Measurements from ENCODE around the gene NEFH. TPM values are rescaled to one million over a fixed set of nuclear protein-coding genes. Genes with fewer than 3 reads are reported as not detected.

The NEFH gene
- total RNA-seq, 1 donor from 2014 or later = 5.2 TPM

GRCh38 chr22:29510542-29510941, 30.5 kb downstream of the NEFH start:
- DNase-seq (ENCODE audit: low read depth) = no peak
- Histone ChIP-seq H3K4me3 (ENCODE audit: low read depth, low read length) (no peak overlapping the region), H3K27me3 (ENCODE audit: control insufficient read depth, insufficient read depth, low read length) (no peaks in the 10 kb centered on the region), H3K36me3 (ENCODE audit: control insufficient read depth, insufficient read depth, low read length) (peaks cover 3% of the 10 kb centered on the region)
- no peak for TF ChIP-seq CTCF (IDR thresholded peaks at IDR 0.05; ENCODE audit: insufficient read depth, low read length, poor library complexity, severe bottlenecking)

- no peak for DNase-seq (ENCODE audit: low read depth)
- Histone ChIP-seq H3K4me3 (ENCODE audit: low read depth, low read length) (no peak overlapping the region), H3K27me3 (ENCODE audit: control insufficient read depth, insufficient read depth, low read length) (no peaks in the 10 kb centered on the region), H3K36me3 (ENCODE audit: control insufficient read depth, insufficient read depth, low read length) (peaks cover 3% of the 10 kb centered on the region)
- TF ChIP-seq CTCF (IDR thresholded peaks at IDR 0.05; ENCODE audit: insufficient read depth, low read length, poor library complexity, severe bottlenecking) = no peak
Measured at GRCh38 chr22:29511126-29511862, 31.3 kb downstream of the NEFH start.

DNA sequence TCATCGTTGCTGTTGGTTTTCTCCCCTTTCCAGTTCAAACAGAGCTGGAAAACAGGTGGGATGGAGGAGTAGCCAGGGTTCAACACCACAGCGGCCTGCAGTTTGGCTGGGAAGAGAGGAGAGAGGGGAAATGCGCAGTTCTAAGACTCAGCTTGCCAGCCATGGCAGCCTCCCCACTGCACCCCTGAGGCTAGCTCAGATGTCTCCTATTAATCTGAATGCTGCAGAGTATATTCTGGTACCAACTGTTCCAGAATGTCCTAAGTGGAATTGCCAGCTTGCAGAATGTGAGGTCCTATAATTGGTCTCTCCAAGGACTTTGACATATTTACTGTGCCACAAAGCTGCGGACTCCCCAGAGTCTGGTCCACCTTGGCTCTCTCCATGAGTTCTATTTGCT, 32.0 kb downstream of the NEFH start:
- Histone ChIP-seq H3K36me3 (ENCODE audit: control insufficient read depth, insufficient read depth, low read length) (peaks cover 6% of the 10 kb centered on the region), H3K4me3 (ENCODE audit: low read depth, low read length) (no peak overlapping the region), H3K27me3 (ENCODE audit: control insufficient read depth, insufficient read depth, low read length) (no peaks in the 10 kb centered on the region)
- no peak for DNase-seq (ENCODE audit: low read depth)
- TF ChIP-seq CTCF (IDR thresholded peaks at IDR 0.05; ENCODE audit: insufficient read depth, low read length, poor library complexity, severe bottlenecking) = no peak

DNA sequence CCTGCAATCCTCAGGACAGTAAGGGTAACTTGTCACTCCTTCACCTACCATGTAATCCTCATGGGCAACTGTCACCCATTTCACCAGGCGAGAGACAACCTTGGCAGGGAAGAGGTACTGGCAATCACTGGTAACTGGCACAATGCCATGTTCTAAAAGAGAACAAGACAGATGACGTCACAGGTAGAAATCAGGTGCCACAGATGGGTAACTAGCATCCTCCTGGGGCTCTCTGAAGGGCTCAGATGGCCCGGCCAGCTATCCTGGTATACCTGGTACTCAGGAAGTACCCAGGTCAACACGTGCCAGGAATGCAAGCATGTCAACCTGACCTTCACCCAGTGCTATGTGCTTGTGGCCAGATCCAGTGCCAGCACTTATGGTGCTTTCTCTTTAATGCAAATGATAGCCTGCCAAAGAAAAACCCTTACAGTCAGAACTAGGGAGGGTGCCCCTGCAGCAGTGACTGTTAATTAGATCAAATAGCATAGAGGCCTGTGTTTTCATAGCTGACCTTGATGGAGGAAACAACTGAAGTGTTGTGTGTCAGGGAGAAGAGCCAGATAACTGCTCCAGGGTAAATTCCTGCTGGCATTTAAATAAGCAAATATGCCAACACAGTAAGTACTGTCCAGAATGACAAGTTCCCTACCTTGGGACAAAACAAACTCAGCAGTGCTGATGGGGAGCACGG, 37.3 kb downstream of the NEFH start:
- DNase-seq (ENCODE audit: low read depth) = no peak
- Histone ChIP-seq H3K4me3 (ENCODE audit: low read depth, low read length) (no peak overlapping the region), H3K36me3 (ENCODE audit: control insufficient read depth, insufficient read depth, low read length) (peaks cover 8% of the 10 kb centered on the region), H3K27me3 (ENCODE audit: control insufficient read depth, insufficient read depth, low read length) (no peaks in the 10 kb centered on the region)
- no peak for TF ChIP-seq CTCF (IDR thresholded peaks at IDR 0.05; ENCODE audit: insufficient read depth, low read length, poor library complexity, severe bottlenecking)

GRCh38 chr22:29518427-29518826, 38.4 kb downstream of the NEFH start:
- Histone ChIP-seq H3K27me3 (ENCODE audit: control insufficient read depth, insufficient read depth, low read length) (no peaks in the 10 kb centered on the region), H3K4me3 (ENCODE audit: low read depth, low read length) (no peak overlapping the region), H3K36me3 (ENCODE audit: control insufficient read depth, insufficient read depth, low read length) (peaks cover 8% of the 10 kb centered on the region)
- TF ChIP-seq CTCF (IDR thresholded peaks at IDR 0.05; ENCODE audit: insufficient read depth, low read length, poor library complexity, severe bottlenecking) = no peak
- DNase-seq (ENCODE audit: low read depth) = no peak

Data from kidney epithelial cell (primary cell).